B cell (primary cell): ENCODE data around the gene SAPCD2. TPM values are rescaled to one million over a fixed set of nuclear protein-coding genes. Genes with fewer than 3 reads are reported as not detected.

ENCODE experiments used
- ATAC-seq: fragments of 200-7000 bp; cut with Tn5 transposase; one replicate; pipeline ENCODE4 v1.10.0; 2021; ENCODE audit warnings: low read depth, mild to moderate bottlenecking, moderate number of reproducible peaks, moderate library complexity
- CTCF ChIA-PET: fragments of 350-600 bp; sonication (Branson Sonifier 250); formaldehyde crosslinking; loops from one replicate; lab custom pipeline; 2021; ENCODE audit warnings: antibody characterized with exemption, inconsistent platforms; lab: Charles Lee
- POLR2A ChIA-PET: fragments of 350-600 bp; sonication (Branson Sonifier 250); formaldehyde crosslinking; loops from one replicate; lab custom pipeline; 2021; ENCODE audit warnings: antibody characterized with exemption; lab: Charles Lee
- DNase-seq: peaks from one replicate; pipeline ENCODE4 v3.0.0; 2013
- H2AFZ ChIP-seq: 2 replicates; pipeline ENCODE4 v1.6.1; 2012; ENCODE audit warnings: mild to moderate bottlenecking, low read depth, low read length; ENCODE audit not compliant: insufficient read depth, poor library complexity, severe bottlenecking
- H3K27ac ChIP-seq, 2 donors: 1 replicate in 1 of 2; 2 replicates in 1 of 2; pipeline ENCODE4 v1.5.1; 2012 to 2013; ENCODE audit warnings: low read length in 2 of 2, mild to moderate bottlenecking in 2 of 2, moderate library complexity in 1 of 2
- H3K27me3 ChIP-seq, 4 experiments: fragments of 200-600 bp in 1 of 4; sonication (generic) in 1 of 4; replicated peaks in 1 of 4; 1 replicate in 2 of 4; 2 replicates in 2 of 4; pipeline versions ENCODE4 v1.6.1 to v1.7.0; 2013 to 2016; ENCODE audit warnings: low read length in 3 of 4, mild to moderate bottlenecking in 2 of 4, mixed read lengths in 1 of 4, moderate library complexity in 1 of 4; ENCODE audit not compliant: insufficient read depth in 4 of 4, control insufficient read depth in 3 of 4; ENCODE audit errors: control extremely low read depth in 1 of 4
- H3K36me3 ChIP-seq, 2 experiments: replicated peaks in 1 of 2; 1 replicate in 1 of 2; 2 replicates in 1 of 2; pipeline versions ENCODE4 v1.6.1 to v1.7.1; 2013; ENCODE audit warnings: low read length in 1 of 2; ENCODE audit not compliant: insufficient read depth in 2 of 2, control insufficient read depth in 1 of 2; ENCODE audit errors: control extremely low read depth in 1 of 2, extremely low read depth in 1 of 2
- H3K4me1 ChIP-seq, 2 donors: fragments of 200-600 bp in 1 of 2; sonication (generic) in 1 of 2; 1 replicate in 1 of 2; 2 replicates in 1 of 2; pipeline versions ENCODE4 v1.5.1 to v1.6.1; 2013 to 2017; ENCODE audit warnings: low read length in 2 of 2; ENCODE audit not compliant: control insufficient read depth in 2 of 2, insufficient read depth in 2 of 2
- H3K4me2 ChIP-seq: replicated peaks from 2 replicates; pipeline ENCODE3; 2012; ENCODE audit warnings: mild to moderate bottlenecking, low read depth, low read length; ENCODE audit not compliant: poor library complexity, severe bottlenecking
- H3K4me3 ChIP-seq, 5 experiments: fragments of 200-600 bp in 1 of 5; sonication (generic) in 1 of 5; 1 replicate in 3 of 5; 2 replicates in 2 of 5; pipeline versions ENCODE4 v1.5.1 to v1.7.0; 2011 to 2016; ENCODE audit warnings: low read length in 4 of 5, mild to moderate bottlenecking in 4 of 5, low read depth in 2 of 5, control low read depth in 1 of 5, moderate library complexity in 1 of 5; ENCODE audit not compliant: insufficient read depth in 1 of 5; ENCODE audit errors: control extremely low read depth in 1 of 5, extremely low read depth in 1 of 5
- H3K79me2 ChIP-seq: fragments of 200-600 bp; sonication (generic); one replicate; pipeline ENCODE4 v1.6.0; 2016; ENCODE audit warnings: low read length; ENCODE audit not compliant: control insufficient read depth, insufficient read depth
- H3K9ac ChIP-seq: fragments of 200-600 bp; sonication (generic); 2 replicates; pipeline ENCODE4 v1.6.1; 2017; ENCODE audit warnings: mild to moderate bottlenecking, low read length, moderate library complexity
- H3K9me3 ChIP-seq, 3 donors: one replicate each; pipeline versions ENCODE4 v1.6.1 to v1.7.1; 2013; ENCODE audit warnings: low read length in 2 of 3; ENCODE audit not compliant: control insufficient read depth in 2 of 3, insufficient read depth in 1 of 3; ENCODE audit errors: control extremely low read depth in 1 of 3
- H4K20me1 ChIP-seq: 2 replicates; pipeline ENCODE4 v1.6.0; 2012; ENCODE audit warnings: mild to moderate bottlenecking, low read length; ENCODE audit not compliant: insufficient read depth, control insufficient read depth, poor library complexity, severe bottlenecking
- H3K27ac Mint-ChIP-seq: one replicate; pipeline ENCODE4 v1.8.0; 2021; ENCODE audit warnings: mixed read lengths
- H3K27me3 Mint-ChIP-seq: one replicate; pipeline ENCODE4 v1.8.0; 2021; ENCODE audit warnings: mixed read lengths
- H3K4me1 Mint-ChIP-seq: one replicate; pipeline ENCODE4 v1.8.0; 2021; ENCODE audit warnings: mixed read lengths
- H3K4me3 Mint-ChIP-seq: one replicate; pipeline ENCODE4 v1.8.0; 2021; ENCODE audit warnings: mixed read lengths
- H3K9me3 Mint-ChIP-seq: one replicate; pipeline ENCODE4 v1.8.0; 2022; ENCODE audit warnings: mixed read lengths; ENCODE audit not compliant: insufficient read depth
- CTCF ChIP-seq: fragments of 200-600 bp; IDR thresholded peaks from one replicate; pipeline ENCODE4 v1.8.0; 2022; ENCODE audit warnings: antibody characterized with exemption, mild to moderate bottlenecking
- EZH2 ChIP-seq: IDR thresholded peaks from 2 replicates; pipeline ENCODE4 v1.6.1; 2012; ENCODE audit warnings: borderline replicate concordance, low read depth, mild to moderate bottlenecking, moderate library complexity, low read length; ENCODE audit not compliant: insufficient read depth, poor library complexity, severe bottlenecking
- WGBS: methylation state at CpG from one replicate; pipeline ENCODE4 v1.1.5; 2013; ENCODE audit warnings: missing lambda C conversion rate; ENCODE audit not compliant: insufficient coverage; 5-methylcytosine and 5-hydroxymethylcytosine counted together
- intact Hi-C: fragments of 100-400 bp; cut with micrococcal nuclease; formaldehyde crosslinking; loops from one replicate; pipeline ENCODE4 v1.10.0; 2022
- polyA plus RNA-seq: library from polyadenylated mRNA; depleted of rRNA; stranded (reverse); fragments of >200 nt; gene quantifications from 2 replicates; pipeline ENCODE4 v1.2.3, GENCODE V29; 2012
- total RNA-seq, 2 donors: library from RNA; stranded (reverse); fragments of 120-200 nt in 1 of 2; gene quantifications; 1 replicate in 1 of 2; 2 replicates in 1 of 2; pipeline versions ENCODE4 v1.2.3 to v1.2.4, GENCODE V29; 2013 to 2022

The SAPCD2 gene
- total and polyA plus RNA-seq, 2 donors (not counting 1 experiment from before 2014, with no cell fraction given), result 0.39 to 0.69 TPM

GRCh38 chr9:137071282-137071681 lies 925 bp upstream of the SAPCD2 start:
- ATAC-seq (no peak), DNase-seq (no peak)
- Histone ChIP-seq H3K9me3 (peaks cover 0 to 7% (median 0%) of the 10 kb centered on the region in 3 donors), H2AFZ (no peak overlapping the region), H3K27ac (no peak overlapping the region), H4K20me1 (peaks cover 8% of the 10 kb centered on the region), H3K4me1 (peaks cover 19 to 36% of the 10 kb centered on the region in 2 donors), H3K4me2 (peak overlapping the region; percentile 79), H3K79me2 (no peaks in the 10 kb centered on the region), H3K4me3 (no peak overlapping the region), H3K9ac (no peak overlapping the region), H3K27me3 (peaks cover 0 to 15% (median 1%) of the 10 kb centered on the region in 4 experiments), H3K36me3 (no peaks in the 10 kb centered on the region)
- peaks cover 3% of the 10 kb centered on the region for H3K27me3 Mint-ChIP-seq
- peak overlapping the region; percentile 81 for H3K27ac Mint-ChIP-seq
- peak overlapping the region; percentile 82 for H3K4me3 Mint-ChIP-seq
- ChIA-PET CTCF (interaction anchor here (0.8 to 6.7 kb wide), 12 partner anchors 12 to 156 kb away, joined by 3 to 49 read pairs (median 4); partner anchors contain the start of genes ABCA2, MAN1B1, NPDC1 and RNF224), POLR2A (interaction anchor here (1.1 to 2.4 kb wide), 3 partner anchors 15 to 39 kb away, joined by 3 to 19 read pairs (median 4); partner anchors contain the start of genes FUT7 and MAN1B1)
- H3K9me3 Mint-ChIP-seq, result no peaks in the 10 kb centered on the region
- intact Hi-C loops, result loop anchor here (5.0 kb wide), 1 partner anchor 39 kb away; the partner anchor contains the start of gene FUT7
- no peak for TF ChIP-seq EZH2
- TF ChIP-seq CTCF, result no peak
- peaks cover 27% of the 10 kb centered on the region for H3K4me1 Mint-ChIP-seq
- WGBS, result 100% methylated on average over 2 of the region's 2 CpGs

- no peaks in the 10 kb centered on the region for H3K79me2 ChIP-seq
- peaks cover 8% of the 10 kb centered on the region for H4K20me1 ChIP-seq
- CTCF ChIA-PET, result interaction anchor here (0.8 to 6.7 kb wide), 13 partner anchors 13 to 229 kb away, joined by 3 to 49 read pairs (median 4); partner anchors contain the start of genes ABCA2, AJM1, MAN1B1 and NPDC1
- H3K27me3 Mint-ChIP-seq, result peaks cover 3% of the 10 kb centered on the region
- intact Hi-C loops, result loop anchor here (1.0 to 5.0 kb wide), 3 partner anchors 15 to 129 kb away; partner anchors contain the start of genes FUT7, MAN1B1 and TPRN
- H3K9ac ChIP-seq, result peak overlapping the region; percentile 54
- no peaks in the 10 kb centered on the region for H3K9me3 Mint-ChIP-seq
- peak overlapping the region; percentile 79 for H3K4me2 ChIP-seq
- peak overlapping the region; percentile 82 for H3K4me3 Mint-ChIP-seq
- H3K27ac ChIP-seq, result no peak overlapping the region
- DNase-seq, result no peak
- peaks cover 0 to 7% (median 0%) of the 10 kb centered on the region in 3 donors for H3K9me3 ChIP-seq
- no peak for ATAC-seq
- H2AFZ ChIP-seq, result peak overlapping the region; percentile 76
- peaks cover 19 to 36% of the 10 kb centered on the region in 2 donors for H3K4me1 ChIP-seq
- H3K27me3 ChIP-seq, result peaks cover 0 to 15% (median 1%) of the 10 kb centered on the region in 4 experiments
- POLR2A ChIA-PET, result interaction anchor here (1.0 to 2.4 kb wide), 3 partner anchors 15 to 39 kb away, joined by 4 to 19 read pairs (median 4); partner anchors contain the start of genes FUT7 and MAN1B1
- peak overlapping the region; percentile 81 for H3K27ac Mint-ChIP-seq
- H3K36me3 ChIP-seq, result no peaks in the 10 kb centered on the region
- 7% methylated on average over 6 of the region's 6 CpGs for WGBS
- H3K4me1 Mint-ChIP-seq, result peaks cover 27% of the 10 kb centered on the region
- H3K4me3 ChIP-seq, result peak overlapping the region in 4 of 5 experiments; percentile 36 to 47 (median 44)
- no peak for TF ChIP-seq EZH2
- no peak for TF ChIP-seq CTCF
These were observed 534 bp upstream of the SAPCD2 start for GRCh38 chr9:137070906-137071275.
